ENCODE results near the gene ADIPOR1.
"Not testable (repeated sequence)": the region's sequence is repeated elsewhere in the genome, so short reads cannot be mapped to it uniquely, and the experiment has no call there.

Gene ADIPOR1

DNA sequence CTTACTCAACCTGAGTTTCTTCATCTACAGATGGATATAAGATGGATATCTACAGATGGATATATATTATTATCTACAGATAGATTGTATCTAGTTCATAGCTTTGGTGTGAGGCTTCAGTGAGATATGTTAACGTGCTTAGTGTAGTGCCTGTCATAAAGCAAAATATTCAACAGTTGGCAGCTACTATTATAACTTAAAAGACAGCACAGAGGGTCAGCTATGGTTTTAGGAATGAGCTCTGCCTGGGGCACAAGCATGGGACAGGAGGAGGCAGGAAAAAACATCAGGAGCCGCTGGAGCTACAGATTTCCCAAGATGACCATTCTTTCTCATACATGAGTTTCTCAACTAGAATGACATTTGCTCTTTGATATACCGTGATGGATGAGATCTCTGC is 10.2 kb upstream of the ADIPOR1 start:
- no peak for DNase-seq

DNA sequence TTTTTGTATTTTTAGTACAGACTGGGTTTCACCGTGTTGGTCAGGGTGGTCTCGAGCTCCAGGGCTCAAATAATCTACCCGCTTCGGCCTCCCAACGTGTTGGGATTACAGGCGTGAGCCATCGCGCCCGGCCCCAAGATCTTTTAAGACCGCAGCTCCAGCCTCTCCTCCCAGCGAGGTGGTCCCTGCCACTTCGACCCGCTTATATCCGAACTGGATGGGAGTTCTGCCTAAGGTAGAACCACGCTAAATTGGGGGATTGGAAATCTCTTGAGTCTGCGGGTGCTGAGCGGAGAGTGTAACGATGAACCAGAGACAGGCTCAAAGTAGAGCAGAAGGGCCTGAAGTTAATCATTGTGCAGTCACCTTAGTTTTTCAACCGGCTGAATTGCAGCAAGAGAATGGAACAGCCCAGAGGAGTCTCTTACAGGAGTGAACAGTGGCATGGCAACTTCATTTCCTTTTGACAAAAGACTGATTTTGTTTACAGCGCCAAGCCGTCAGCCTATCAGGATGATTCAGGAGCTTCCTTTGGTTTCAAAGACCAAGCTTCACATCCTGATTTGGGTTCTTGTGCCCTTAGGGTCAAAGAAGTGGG is 9.7 kb upstream of the ADIPOR1 start:
- DNase-seq: peak; percentile 43

DNA sequence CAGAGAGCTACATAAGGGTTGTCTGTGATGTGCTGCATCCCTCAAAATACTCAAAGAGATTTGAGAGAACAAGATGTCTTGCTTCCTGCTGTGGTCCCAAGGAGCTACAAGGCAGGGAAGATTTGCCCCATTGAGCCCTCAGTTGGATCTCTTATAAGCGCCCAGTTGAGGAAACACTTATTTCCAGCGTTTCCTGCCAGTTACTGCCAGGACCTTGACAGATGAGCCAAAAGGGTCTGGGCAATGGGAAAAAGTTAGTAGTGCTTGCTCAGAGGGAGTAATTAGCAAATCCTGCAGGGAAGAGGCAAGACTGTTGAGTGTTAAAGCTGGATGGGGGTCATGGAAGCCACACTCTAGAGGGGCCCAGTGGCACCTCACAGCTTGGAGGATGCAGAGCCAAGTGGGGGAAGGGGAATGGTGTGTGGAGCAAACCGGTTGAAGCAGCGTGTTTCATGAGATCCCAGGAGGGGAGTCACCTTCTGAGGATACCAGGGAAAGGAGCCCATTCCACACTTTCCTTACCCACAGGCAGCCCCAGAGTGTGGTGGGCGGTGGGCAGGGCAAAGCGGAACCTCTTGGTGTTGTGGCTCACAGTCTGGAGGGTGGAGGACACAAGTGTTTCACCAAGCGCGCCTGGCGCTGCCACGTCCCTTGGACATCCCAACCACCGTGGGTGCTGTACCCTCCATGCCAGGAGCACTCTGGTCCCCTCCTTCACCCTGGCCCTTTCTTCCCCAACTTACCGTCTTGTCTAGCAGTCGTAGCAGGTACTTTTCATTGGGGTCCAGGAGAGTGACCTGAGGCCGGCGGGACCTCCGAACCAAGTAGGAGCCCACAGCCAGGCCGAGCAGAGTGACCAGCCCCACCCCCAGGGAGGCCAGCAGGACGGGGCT is 8.1 kb upstream of the ADIPOR1 start:
- DNase-seq: peak; percentile 11

DNA sequence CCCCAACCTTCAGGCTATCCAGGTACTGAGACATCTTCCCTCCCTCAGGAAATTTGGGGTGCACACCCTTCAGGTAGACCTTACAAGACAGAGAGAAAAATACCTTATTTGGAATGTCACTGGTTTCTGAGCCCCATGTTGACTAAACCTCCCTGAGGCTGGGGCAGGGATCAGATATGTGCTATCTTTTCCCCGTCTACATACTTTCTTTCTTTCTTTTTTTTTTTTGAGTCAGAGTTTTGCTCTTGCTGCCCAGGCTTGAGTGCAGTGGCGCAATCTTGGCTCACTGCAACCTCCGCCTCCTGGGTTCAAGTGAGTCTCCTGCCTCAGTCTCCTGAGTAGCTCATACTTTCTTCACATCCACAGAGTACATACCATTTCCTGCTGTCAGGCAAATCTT is 7.3 kb upstream of the ADIPOR1 start:
- DNase-seq: no peak

DNA sequence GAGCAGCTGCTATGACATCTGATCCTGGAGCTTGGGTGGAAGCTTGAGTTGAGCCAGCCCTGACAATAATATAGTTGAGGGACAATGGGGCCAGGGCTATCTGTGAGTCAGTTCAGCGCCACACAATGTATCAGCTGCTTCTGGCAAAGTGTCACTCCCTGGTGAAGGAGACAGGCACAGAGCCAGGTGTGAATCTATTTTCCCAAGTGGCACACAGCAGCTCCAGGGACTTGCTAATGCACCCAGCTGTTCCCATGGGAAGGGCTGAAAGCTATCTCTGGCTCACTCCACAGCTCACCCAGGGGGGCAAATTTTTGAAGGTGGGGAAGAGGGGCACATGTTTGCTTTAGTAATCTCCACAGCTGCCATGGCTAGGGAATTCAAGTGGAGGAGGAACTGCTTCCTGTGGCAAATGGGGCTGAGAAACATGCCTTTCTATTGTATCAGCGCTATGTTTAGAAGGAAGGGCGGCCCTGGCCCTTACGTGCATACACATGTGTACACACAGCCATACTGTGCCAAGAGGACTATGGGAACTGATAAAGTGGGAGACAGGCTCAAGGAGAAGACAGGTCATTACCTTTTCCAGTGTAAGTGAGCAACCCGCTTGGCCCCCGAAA is 6.8 kb upstream of the ADIPOR1 start:
- peak; percentile 99 for DNase-seq

DNA sequence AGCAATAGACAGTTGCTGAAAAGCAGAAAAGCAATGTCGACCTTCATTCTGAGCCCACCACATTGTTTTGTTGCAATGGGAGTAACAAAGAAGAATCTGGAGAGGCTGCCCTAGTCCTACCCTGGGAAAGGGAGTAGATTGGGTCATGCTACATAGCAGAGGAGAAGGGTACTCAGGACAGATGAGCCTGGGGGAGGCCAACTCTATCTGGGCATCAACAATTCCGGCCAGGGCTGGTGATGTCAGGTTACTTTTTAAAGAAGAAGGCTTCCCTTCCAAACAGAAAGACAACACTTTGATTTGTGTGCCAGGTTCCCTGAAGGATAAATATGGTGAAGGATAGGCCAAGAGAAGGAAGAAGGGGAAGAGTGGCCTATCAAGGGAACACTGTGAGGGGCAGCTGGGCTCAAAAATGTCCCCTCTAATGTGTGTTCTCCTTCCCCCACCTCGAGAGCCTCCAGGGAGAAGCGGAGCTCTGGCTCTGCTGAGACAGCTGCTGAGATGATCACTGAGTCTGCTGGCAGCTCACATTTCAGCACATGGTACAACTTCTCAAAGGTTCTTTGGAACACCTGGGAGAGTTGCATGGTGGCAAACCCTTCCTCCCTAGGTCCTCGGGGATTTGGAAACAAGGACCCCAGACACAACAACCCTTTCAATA is 3.2 kb upstream of the ADIPOR1 start:
- no peak for DNase-seq

DNA sequence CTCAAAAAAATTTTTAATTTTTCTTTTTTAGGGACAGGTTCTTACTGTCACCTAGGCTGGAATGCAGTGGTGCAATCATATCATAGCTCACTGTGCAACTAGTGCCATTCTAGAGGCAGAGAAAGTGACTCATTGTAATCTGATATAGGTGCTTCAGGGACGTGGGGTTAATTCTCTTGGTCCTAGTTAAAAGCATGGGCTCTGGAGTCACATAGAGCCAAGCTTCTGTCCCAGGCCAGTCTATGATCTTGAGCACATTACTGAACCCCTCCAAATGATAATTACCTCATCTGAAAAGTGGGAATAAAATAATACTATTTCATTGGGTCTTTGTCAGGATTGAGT is 1.1 kb upstream of the ADIPOR1 start:
- peak; percentile 28 for DNase-seq

DNA sequence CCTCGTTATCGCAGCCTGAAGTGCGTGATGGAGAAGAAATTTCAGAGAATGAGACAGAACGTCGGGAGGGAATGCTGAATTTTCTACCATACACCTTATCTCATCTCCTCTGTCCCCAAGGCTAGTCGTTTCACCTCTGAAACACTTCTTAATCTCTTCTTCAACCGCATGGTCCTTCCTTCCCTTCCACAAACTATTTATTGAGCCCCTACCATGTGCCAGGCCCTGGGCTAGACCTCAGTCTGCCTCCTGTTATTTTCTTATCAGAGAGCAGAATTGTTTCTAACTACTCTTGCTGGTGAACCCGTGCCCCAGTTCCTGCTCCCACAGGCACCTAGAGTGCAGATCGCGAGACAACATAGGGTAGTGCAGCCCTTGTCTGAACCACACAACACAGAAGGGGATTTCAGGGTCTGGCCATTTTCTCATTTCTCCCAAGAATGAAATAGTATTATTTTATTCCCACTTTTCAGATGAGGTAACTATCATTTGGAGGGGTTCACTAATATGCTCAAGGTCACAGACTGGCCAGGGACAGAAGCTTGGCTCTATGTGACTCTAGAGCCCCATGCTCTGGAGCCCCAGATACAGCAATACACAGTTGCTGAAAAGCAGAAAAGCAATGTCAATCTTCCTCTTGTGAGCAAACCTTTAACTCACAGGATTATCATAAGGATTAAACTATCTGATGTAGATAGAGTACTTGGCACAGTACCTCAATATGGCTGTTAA is 598 bp upstream of the ADIPOR1 start:
- DNase-seq: peak; percentile 68

DNA sequence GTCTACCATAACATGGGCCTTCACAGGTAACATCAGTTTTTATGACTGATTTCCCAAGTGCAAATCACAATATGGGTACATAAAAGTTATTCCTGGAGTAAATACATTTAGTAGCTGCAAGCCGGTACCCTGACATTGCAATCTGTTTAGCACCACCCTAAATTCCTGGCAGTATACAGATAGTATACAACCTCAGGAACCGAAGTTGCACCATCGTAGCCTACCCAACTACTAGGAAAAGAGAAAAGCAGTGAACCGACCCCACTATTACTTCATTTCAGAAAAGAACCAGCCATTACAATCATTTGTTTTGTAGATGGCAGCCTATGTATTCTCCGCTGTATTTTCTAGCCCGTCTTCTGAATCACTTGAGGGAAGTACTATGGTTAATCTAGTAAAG is 1.1 kb downstream of the ADIPOR1 start:
- DNase-seq: no peak

DNA sequence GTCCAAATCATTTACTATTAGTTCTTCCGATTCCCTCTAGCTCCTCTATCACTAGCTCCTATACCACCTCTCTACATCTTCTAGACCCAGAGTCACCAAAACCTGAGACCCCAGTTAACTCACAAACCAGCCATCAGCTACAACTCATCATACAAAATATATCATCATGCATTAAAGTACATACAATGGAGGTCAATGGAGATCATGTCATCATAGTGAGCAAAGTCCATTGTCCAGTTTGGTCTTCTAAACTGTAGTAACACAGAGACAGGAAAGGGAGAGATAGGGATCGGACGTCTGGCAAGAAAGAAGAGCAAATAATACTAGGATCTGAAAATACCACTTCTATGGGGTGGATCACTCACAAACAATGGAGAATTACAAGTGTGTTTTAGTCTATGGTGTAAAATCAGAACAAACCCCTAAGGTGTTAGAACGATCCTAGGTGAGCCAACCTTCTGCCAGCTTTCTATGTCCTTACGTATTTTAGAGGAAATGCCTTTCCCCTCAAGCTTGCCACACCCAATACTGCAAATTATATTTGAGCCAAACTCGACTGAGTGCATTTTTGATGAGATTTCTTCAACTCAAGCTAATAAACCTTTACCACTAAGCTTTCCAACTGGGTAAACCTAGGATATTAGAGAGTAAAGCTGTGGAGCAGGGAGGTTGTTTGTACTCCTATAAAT is 3.9 kb downstream of the ADIPOR1 start:
- no peak for DNase-seq

DNA sequence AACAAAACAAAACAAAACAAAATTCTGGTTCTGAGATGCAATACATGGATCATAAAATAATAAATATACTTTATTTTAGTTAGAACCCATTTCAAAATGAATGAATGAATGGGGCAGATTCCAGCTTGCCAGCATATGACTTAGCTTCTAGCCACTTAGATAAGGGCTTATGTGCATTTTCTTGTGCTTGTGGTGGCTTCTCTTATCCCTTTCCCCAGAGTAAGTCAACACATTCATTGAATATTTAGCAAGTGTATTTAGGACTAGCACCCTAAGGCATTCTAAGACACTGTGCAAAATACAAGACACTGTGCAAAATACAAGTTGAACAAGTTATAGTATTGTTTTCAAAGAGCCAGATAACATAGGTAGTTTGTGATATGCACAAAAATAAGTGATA is 4.7 kb downstream of the ADIPOR1 start:
- DNase-seq: no peak

DNA sequence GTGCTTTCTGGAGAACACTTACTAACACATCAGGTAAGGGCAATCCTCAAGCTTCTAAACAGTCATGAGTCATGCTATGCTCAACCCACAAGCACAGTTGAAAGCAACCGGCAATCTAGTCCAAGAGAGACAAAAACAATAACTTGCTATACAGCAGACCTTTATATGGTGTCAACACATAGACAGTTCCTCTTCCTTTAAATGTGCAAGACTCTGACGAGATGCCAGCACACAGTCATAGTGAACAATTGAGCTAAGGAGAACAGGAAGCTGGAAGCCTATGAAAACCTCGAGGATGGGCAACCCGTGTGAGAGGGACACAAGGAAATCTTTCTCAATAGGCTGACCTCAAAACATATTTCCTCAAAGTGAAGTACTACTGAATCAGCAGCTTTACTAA is 5.3 kb downstream of the ADIPOR1 start:
- no peak for DNase-seq

DNA sequence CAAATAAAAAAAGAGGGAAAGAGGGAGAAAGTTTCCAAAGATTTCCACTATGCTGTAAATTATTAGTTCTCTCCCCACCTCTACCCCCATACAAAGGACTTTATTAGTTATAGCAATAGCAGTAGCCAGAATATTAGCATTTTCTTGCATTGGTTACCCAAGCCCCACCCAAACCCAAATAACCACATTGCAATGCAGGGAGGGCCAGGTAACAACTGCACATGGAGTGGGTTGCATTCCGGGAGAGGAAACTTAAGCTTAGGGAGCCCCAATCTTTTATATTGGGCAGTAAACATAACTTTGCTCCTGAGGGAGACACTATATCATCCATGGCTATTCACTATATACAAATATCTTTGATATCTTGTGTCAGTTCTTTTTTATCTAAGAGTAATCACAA is 6.0 kb downstream of the ADIPOR1 start:
- DNase-seq: no peak

DNA sequence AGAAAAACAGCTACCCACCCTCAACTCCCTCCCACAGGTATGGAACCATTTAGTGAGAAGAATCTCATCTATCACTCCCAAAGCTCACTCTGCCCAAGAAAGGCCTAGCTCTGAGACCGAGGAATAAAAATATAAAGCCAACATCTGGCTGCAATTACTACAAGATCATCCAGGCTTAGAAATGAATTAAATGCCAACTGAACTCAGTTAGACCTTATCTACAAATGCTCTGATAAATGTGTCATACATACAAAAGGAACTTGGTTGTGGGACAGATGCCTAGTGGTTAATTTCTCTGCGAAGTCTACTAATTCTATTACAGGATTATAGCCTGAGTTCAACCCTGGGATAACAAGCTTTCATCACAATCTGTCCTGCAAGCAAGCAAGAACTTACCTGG is 6.7 kb downstream of the ADIPOR1 start:
- no peak for DNase-seq

DNA sequence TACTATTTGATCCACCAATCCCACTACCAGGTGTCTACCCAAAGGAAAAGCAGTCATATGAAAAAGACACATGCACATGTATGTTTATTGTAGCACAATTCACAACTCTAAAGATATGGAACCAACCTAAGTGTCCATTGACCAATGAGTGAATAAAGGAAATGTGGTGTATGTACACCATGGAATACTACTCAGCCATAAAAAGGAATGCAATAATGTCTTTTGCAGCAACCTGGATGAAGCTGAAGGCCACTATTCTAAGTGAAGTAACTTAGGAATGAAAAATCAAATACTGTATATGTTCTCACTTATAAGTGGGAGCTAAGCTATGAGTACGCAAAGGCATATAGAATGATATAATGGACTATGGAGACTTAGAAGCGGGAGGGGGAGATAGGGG is 12.6 kb downstream of the ADIPOR1 start:
- DNase-seq: no peak

DNA sequence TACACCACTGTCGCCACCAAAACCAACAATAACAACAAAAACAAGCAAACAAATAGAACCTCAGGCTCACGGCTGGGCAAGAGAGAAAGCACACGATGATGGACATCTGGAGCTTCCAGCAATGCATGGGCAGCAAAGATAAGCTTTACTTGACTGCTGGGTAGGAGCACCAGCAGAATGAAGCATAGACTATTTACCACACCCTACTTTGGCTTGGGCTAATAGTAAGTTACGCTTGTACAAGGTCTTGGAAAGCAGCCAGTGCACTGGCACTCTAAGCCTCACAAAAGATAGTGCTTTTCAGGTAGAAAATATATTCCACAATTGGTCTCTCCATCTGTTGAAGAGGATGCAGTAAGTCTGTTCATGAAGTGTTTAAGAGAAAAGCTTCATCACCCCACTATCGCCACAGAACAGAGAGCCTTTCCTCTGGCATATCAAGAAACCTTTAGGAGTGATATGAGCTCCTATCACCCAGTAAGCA is 13.6 kb downstream of the ADIPOR1 start:
- DNase-seq: no peak

DNA sequence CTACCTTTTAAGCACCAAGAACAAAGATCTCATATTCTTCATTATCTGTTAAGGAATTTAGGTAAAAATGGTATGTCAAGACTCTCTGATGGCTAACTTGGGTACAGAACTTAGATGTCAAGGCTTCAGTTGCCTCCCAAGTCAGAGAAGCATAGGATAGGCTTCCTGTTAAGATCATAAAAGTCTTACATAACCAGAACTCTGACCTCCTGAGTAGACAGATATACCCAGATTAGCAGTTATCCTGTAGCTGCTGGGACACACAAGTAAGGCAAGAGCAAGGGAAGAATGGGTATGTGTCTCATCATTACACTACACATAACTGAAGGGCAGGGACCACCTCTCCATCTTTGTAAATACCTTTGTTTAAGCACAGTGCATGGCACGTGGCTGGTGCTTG is 15.7 kb downstream of the ADIPOR1 start:
- DNase-seq: no peak

DNA sequence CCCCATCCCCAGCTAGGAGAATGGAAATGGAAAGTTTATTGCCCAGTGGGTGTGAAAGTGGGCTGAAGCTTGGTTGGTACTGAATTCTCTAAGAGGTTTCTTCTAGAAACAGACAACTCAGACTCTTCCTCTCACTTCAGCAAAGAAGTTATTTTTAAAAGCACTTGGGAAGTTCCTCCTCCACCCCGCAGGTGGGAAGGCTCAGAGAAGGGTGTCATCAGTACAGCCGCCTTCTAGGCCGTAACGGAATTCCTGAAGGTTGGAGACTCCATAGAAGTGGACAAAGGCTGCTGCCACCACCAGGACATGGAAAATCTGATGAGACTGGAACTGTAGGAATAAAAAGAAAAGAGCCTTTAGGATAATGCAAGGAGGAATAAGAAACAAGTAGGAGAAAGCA is 16.7 kb downstream of the ADIPOR1 start:
- no peak for DNase-seq

DNA sequence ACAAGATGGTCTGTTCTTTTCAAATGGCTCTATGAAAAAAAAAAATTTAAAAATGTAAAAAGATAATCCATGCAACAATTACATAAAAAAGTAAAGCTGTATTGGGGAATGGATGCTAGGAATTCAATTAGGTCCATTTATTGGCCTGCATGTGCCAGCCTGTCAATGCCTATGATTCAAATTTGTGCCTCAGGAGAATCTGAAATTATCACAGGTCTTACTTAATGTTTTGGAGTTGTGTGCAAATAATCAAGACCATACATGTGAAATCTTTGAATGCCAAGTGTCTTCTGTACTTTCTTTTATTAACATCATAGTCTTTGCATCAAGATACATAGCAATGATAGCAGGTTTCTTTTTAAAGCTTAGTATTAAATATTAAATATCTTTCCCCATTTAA is 17.6 kb downstream of the ADIPOR1 start:
- DNase-seq: no peak

DNA sequence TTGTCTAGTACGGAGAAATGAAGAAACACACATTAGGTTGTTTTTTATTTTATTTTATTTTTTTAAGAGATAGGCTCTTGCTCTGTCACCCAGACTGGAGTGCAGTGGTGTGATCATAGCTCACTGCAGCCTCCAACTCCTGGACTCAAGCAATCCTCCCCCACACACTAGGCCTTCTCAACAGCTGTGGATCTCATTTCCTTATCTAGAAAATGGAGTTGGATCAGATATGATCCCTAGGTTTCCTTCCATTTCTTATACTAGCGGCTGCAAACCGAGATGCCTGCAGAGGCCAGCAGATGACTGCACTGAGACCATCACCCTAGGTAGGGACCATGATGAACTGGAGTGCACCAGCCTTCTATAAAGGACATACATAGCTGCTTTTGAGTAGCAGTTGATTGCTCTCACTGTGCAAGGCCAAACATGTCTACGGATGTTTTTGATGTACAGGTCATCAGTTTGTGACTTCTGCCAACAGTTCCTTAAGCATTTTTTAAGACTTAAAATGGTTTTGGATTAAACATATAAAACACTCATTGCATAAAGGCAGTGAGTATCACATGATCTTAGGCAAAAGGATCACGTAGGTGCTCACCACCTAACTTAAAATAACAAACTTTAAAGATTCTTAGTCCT is 19.7 kb downstream of the ADIPOR1 start:
- DNase-seq: peak; percentile 10

DNA sequence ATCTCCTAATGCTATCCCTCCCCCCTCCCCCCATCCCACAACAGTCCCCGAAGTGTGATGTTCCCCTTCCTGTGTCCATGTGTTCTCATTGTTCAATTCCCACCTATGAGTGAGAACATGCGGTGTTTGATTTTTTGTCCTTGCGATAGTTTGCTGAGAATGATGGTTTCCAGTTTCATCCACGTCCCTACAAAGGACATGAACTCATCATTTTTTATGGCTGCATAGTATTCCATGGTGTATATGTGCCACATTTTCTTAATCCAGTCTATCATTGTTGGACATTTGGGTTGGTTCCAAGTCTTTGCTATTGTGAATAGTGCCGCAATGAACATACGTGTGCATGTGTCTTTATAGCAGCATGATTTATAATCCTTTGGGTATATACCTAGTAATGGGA is 21.7 kb downstream of the ADIPOR1 start:
- DNase-seq: not testable (repeated sequence)

DNA sequence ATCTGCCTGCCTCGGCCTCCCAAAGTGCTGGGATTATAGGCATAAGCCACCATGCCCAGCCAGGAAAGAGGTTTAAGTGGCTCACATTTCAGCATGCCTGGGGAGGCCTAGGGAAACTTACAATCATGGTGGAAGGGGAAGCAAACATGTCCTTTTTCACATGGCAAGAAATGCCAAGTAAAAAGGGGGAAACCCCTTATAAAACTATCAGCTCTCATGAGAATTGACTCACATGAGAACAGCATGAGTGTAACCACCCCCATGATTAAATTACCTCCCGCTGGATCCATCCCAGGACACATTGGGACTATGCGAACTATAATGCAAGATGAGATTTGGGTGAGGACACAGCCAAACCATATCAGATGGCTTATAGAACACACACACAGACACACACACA is 22.3 kb downstream of the ADIPOR1 start:
- DNase-seq: no peak
